Large intestine (tissue), 3 donors: ENCODE measurements around the gene ARMC3. TPM values are rescaled to one million over a fixed set of nuclear protein-coding genes. Genes with fewer than 3 reads are reported as not detected.

ENCODE experiments used
- DNase-seq, 2 donors: peaks; one replicate each; pipeline versions ENCODE4 v3.0.0 to v3.0.0-alpha.2; 2013
- H3K27ac ChIP-seq: one replicate; pipeline ENCODE4 v1.5.1; 2013; ENCODE audit warnings: low read length
- H3K27me3 ChIP-seq: 2 replicates; pipeline ENCODE4 v1.6.1; 2013; ENCODE audit warnings: low read length; ENCODE audit not compliant: control insufficient read depth, insufficient read depth
- H3K36me3 ChIP-seq: 2 replicates; pipeline ENCODE4 v1.6.1; 2013; ENCODE audit warnings: low read length; ENCODE audit not compliant: control insufficient read depth, insufficient read depth
- H3K4me1 ChIP-seq: one replicate; pipeline ENCODE4 v1.6.1; 2013; ENCODE audit warnings: low read length; ENCODE audit not compliant: control insufficient read depth, insufficient read depth
- H3K4me3 ChIP-seq: one replicate; pipeline ENCODE4 v1.5.1; 2013; ENCODE audit warnings: low read length
- H3K9me3 ChIP-seq: one replicate; pipeline ENCODE4 v1.6.1; 2013; ENCODE audit warnings: mild to moderate bottlenecking, low read depth, low read length, moderate library complexity; ENCODE audit not compliant: control insufficient read depth
- WGBS: methylation state at CpG from one replicate; pipeline ENCODE4 v1.1.5; 2013; ENCODE audit warnings: low lambda C conversion rate; ENCODE audit not compliant: insufficient coverage; 5-methylcytosine and 5-hydroxymethylcytosine counted together
- polyA plus RNA-seq: library from polyadenylated mRNA; unstranded; fragments of 120-200 nt; gene quantifications from one replicate; pipeline ENCODE4 v1.2.1, GENCODE V29; 2013

Gene ARMC3
- polyA plus RNA-seq, 1 donor: 0.52 TPM

DNA sequence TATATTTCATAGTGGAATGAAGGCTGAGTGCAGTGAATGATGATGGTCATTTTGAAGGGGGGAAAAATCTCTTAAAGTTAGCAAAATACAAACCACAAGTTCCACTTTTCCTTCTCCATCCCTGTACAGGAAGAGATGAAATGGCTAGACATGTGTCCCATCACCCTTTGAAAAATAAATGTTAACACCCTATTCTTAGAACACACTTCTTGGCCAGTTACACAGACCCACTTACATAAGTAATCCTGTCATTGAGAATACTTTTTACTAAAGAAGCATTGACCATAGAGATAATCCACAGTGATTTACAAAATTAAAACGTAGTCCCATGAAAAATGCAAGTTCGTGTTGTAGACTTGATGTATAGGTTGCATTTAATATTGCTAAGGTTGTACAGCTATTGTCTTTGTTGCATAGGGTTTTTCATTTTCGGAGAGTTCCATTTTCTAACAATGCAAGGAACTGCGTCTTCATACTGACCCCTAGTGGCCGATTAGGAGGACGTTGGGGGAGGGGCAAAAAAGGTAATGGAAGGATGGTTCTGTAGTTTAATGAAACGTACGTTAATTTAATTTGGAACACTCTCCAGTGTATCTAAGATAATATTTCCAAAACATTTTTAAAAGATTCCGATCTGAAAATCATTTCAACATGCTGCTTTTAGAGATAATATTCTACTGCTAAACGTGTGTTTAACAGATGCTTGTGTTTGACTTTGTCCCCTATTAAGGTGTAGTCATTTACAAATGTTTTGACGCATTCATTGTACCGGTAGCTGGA lies 60.9 kb downstream of the ARMC3 start:
- Histone ChIP-seq H3K4me1 (no peaks in the 10 kb centered on the region), H3K9me3 (no peaks in the 10 kb centered on the region), H3K36me3 (no peaks in the 10 kb centered on the region), H3K27me3 (peaks cover 16% of the 10 kb centered on the region), H3K27ac (no peak overlapping the region), H3K4me3 (no peak overlapping the region)
- peak; percentile 19 to 55 for DNase-seq
- 5% methylated on average over 3 of the region's 12 CpGs for WGBS

DNA sequence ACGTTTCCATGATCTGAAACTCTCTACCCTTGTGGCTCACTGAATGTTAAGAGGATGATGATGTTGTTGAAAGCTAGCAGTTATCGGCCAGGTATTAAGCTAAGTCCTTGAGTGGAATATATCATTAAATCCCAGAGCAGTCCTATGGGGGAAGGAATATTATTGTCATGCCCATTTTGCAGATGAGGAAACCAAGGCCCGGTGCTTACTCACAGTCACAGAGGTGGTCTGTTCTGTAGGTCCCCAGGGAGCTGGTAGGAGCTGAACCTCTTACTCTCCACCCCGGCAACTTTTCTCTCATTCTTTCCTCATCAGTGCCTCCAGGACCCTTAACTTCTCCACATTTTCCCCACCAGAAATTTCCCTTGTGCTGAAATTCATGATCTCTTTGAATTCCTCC lies 62.6 kb downstream of the ARMC3 start:
- H3K4me3 ChIP-seq: no peak overlapping the region
- peaks cover 16% of the 10 kb centered on the region for H3K27me3 ChIP-seq
- no peaks in the 10 kb centered on the region for H3K9me3 ChIP-seq
- no peak for DNase-seq
- H3K27ac ChIP-seq: no peak overlapping the region
- no peaks in the 10 kb centered on the region for H3K4me1 ChIP-seq
- 100% methylated on average over 2 of the region's 4 CpGs for WGBS
- H3K36me3 ChIP-seq: no peaks in the 10 kb centered on the region

DNA sequence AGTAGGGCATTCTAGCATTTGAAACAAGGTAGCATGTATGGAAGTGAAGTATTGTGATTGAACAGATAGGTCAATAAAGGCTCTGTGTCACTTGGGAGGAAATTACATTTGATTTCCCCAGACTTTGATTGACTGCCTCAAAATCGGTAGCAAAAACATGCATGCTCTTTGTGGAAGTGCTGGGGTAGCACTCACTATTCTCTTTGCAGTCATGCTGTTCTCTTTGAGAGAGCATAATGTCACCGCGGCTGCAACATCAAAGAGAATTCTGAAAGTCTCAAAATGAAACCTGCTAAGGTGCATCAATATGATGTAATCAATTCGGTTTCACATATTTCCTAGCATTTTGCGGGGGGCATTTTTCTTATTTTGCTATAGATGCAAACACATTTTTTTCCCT lies 64.2 kb downstream of the ARMC3 start:
- DNase-seq: no peak
- H3K4me3 ChIP-seq: no peak overlapping the region
- no peak overlapping the region for H3K27ac ChIP-seq
- no CpG with 5 or more reads among the region's 5 CpGs for WGBS
- H3K27me3 ChIP-seq: peaks cover 16% of the 10 kb centered on the region
- no peaks in the 10 kb centered on the region for H3K36me3 ChIP-seq
- no peaks in the 10 kb centered on the region for H3K9me3 ChIP-seq
- no peaks in the 10 kb centered on the region for H3K4me1 ChIP-seq

DNA sequence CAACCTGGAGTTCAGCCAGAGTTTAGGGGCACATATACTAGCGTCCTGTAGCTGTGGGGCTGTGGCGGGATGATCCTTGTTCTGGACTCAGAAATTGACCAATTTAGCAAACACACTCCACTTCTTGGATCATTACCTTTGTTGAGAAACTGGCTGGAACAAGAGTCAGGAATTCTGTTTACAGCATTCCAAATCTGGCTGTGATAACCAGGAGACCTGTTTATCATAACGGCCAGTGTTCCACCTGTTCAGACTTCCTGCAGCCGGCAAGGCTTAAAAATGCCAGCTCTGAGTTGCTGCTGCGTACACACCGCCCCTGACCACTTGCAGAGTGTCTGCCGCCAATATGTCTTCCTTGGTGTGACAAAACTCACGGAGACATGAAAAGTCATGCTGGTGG lies 64.8 kb downstream of the ARMC3 start:
- no CpG with 5 or more reads among the region's 8 CpGs for WGBS
- H3K36me3 ChIP-seq: no peaks in the 10 kb centered on the region
- no peaks in the 10 kb centered on the region for H3K9me3 ChIP-seq
- peaks cover 16% of the 10 kb centered on the region for H3K27me3 ChIP-seq
- no peaks in the 10 kb centered on the region for H3K4me1 ChIP-seq
- H3K4me3 ChIP-seq: no peak overlapping the region
- H3K27ac ChIP-seq: no peak overlapping the region
- DNase-seq: no peak

DNA sequence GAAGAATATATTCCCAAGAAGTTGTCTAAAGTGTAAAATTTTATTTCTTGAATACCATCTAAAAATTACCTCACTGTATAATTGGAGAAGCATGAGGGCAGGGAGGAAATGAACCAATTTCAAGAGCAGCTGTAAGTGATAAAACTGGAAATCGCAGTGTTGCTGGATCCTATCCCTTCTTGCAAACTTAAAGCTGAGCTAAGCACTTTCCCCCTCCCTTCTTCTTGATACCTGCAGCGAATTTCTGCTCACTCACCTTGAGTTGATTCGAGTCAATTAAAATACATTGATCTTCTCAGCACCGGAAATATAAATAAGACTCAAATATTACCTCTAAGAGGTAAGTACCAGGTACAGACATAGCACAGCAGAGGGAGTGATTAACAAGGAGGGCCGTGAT lies 65.5 kb downstream of the ARMC3 start:
- Histone ChIP-seq H3K27me3 (peaks cover 19% of the 10 kb centered on the region), H3K36me3 (no peaks in the 10 kb centered on the region), H3K4me3 (no peak overlapping the region), H3K27ac (no peak overlapping the region), H3K4me1 (no peaks in the 10 kb centered on the region), H3K9me3 (no peaks in the 10 kb centered on the region)
- WGBS: 90% methylated on average over 2 of the region's 5 CpGs
- no peak for DNase-seq

DNA sequence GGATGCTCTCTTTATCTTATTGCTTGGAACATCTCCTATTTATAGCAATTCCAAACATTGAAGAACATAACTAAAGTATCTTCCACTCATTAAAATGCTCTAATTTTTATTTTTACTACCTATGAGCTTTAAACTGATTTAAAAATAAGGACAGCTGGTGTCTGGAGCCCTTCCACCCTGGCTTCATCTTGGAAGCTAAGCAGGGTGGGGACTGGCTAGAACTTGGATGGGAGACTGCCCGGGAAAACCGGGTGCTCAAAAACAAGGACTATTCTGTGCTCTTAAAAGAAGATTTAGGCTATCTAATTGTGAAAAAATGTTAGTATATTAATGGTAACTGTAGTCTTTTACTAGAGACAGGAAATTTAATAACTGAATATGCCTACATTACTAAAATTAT lies 69.2 kb downstream of the ARMC3 start:
- Histone ChIP-seq H3K36me3 (no peaks in the 10 kb centered on the region), H3K9me3 (no peaks in the 10 kb centered on the region), H3K4me3 (no peak overlapping the region), H3K27me3 (peaks cover 15% of the 10 kb centered on the region), H3K27ac (no peak overlapping the region), H3K4me1 (no peaks in the 10 kb centered on the region)
- no peak for DNase-seq
- no CpG with 5 or more reads among the region's 2 CpGs for WGBS

DNA sequence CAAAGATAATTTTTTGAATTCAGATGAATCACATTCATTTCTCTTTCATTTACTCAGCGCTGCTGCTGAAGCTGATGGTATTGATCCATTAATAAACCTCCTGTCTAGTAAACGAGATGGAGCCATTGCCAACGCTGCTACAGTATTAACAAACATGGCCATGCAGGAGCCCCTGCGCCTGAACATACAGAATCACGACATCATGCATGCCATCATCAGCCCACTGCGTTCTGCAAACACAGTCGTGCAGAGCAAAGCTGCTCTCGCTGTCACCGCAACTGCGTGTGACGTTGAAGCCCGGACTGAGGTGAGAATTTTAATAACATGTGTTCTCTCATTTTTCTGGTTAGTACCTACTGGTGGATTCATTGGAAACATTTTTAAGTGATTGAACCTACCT lies 70.2 kb downstream of the ARMC3 start:
- no peak for DNase-seq
- H3K4me3 ChIP-seq: no peak overlapping the region
- H3K27me3 ChIP-seq: peaks cover 8% of the 10 kb centered on the region
- no peaks in the 10 kb centered on the region for H3K9me3 ChIP-seq
- no peaks in the 10 kb centered on the region for H3K4me1 ChIP-seq
- WGBS: 60% methylated on average over 1 of the region's 12 CpGs
- H3K36me3 ChIP-seq: no peaks in the 10 kb centered on the region
- H3K27ac ChIP-seq: no peak overlapping the region

DNA sequence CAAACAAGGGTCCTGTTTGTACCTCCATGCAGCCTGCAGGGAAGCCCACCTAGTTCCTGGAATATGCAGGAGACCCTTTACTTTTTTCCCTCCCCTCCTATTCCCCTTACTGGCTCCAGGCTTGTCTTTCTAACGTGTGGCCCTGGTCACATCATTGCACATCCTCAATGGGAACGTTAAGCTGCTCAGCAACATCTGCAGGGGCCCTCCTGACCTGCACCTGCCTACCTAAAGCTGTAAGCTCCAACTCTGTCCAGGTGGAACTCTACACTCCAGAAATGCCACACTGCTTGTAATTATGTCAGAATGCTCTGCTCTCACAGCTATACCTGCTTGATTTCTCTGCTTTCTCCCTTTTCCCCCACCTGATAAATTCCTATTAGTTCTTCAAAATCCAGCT lies 72.1 kb downstream of the ARMC3 start:
- Histone ChIP-seq H3K4me3 (no peak overlapping the region), H3K4me1 (no peaks in the 10 kb centered on the region), H3K27me3 (peaks cover 4% of the 10 kb centered on the region), H3K9me3 (no peaks in the 10 kb centered on the region), H3K27ac (no peak overlapping the region), H3K36me3 (no peaks in the 10 kb centered on the region)
- DNase-seq: no peak
- WGBS: 40% methylated on average over 1 of the region's 2 CpGs

DNA sequence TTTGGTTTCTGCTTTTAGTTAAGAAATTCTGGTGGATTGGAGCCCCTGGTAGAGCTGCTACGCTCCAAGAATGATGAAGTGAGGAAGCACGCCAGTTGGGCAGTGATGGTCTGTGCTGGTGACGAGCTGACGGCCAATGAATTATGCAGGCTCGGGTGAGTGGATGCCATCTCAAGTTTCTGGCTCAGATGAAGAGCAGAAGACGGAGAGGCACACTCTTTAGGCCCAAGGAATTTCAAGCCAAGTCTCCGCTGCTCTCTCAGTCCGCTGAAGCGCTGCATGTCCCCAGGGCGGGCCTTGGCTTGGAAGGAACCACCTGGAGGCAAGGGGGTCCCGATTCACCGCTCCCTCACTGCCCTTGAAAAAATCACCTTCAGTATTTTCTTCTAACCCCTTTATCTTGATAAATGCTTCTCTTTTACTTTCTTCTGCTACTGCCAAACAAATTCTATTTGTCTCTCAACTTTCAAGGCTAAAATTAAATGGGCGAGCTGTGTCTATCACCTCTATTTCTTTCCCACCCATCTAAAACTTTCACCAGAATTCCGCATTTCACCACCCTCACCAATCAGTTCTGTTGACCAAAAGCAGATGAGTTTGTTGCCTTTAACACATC lies 74.2 kb downstream of the ARMC3 start:
- H3K27me3 ChIP-seq: peaks cover 7% of the 10 kb centered on the region
- DNase-seq: no peak
- H3K9me3 ChIP-seq: no peaks in the 10 kb centered on the region
- H3K27ac ChIP-seq: no peak overlapping the region
- H3K4me1 ChIP-seq: no peaks in the 10 kb centered on the region
- no peak overlapping the region for H3K4me3 ChIP-seq
- WGBS: 100% methylated on average over 2 of the region's 14 CpGs
- no peaks in the 10 kb centered on the region for H3K36me3 ChIP-seq

DNA sequence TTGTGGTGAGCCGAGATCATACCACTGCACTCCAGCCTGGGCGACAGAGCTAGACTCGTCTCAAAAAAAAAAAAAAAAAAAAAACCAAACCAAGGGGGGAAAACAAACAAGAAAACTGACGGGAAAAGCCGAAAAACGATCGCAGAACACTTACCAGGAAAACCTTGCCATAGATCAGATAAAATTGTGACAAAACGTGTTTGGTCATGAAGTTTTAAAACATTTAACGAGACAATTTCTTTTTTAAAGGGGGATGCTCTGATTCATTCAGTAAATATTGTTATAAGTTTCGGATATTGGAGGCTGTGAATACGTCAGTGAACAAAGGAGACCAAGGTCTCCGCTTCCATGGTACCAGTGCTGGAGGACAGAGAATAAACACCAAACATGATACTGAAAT lies 77.3 kb downstream of the ARMC3 start:
- no peak overlapping the region for H3K4me3 ChIP-seq
- H3K4me1 ChIP-seq: no peaks in the 10 kb centered on the region
- no peak for DNase-seq
- H3K27ac ChIP-seq: no peak overlapping the region
- H3K36me3 ChIP-seq: no peaks in the 10 kb centered on the region
- peaks cover 3% of the 10 kb centered on the region for H3K27me3 ChIP-seq
- H3K9me3 ChIP-seq: no peaks in the 10 kb centered on the region
- WGBS: 96% methylated on average over 4 of the region's 12 CpGs
